ENCODE results near the gene FAM174C. TPM values are rescaled to one million over a fixed set of nuclear protein-coding genes. Genes with fewer than 3 reads are reported as not detected.

FAM174C gene
- total RNA-seq, 4 donors from 2014 or later = 50.8 to 114 (median 64.6) TPM

GRCh38 chr19:1295169-1296012 lies 20.1 kb downstream of the FAM174C start:
- H3K27me3 ChIP-seq = peaks cover 4% of the 10 kb centered on the region
- WGBS, 2 donors = 18 to 35% methylated on average over 9 to 19 of the region's 82 CpGs
- H3K27ac ChIP-seq = no peak overlapping the region
- intact Hi-C loops (cut with DNase I) = no loop called here
- no peak for DNase-seq
- no peaks in the 10 kb centered on the region for H3K36me3 ChIP-seq
- H3K9me3 ChIP-seq = no peaks in the 10 kb centered on the region
- peaks cover 3 to 6% of the 10 kb centered on the region in 2 donors for H3K4me1 ChIP-seq
- no peak overlapping the region for H3K4me3 ChIP-seq (replicated peaks in 1 of 3)
- TF ChIP-seq CTCF (IDR thresholded peaks at IDR 0.05) = no peak
- TF ChIP-seq POLR2A (IDR thresholded peaks at IDR 0.05) = no peak

GRCh38 chr19:1296078-1296477 lies 20.7 kb downstream of the FAM174C start:
- H3K4me1 ChIP-seq = peaks cover 3 to 6% of the 10 kb centered on the region in 2 donors
- 83 to 84% methylated on average over 8 to 11 of the region's 13 CpGs for WGBS, 2 donors
- peaks cover 4% of the 10 kb centered on the region for H3K27me3 ChIP-seq
- intact Hi-C loops (cut with DNase I) = no loop called here
- TF ChIP-seq CTCF (IDR thresholded peaks at IDR 0.05) (no peak), POLR2A (IDR thresholded peaks at IDR 0.05) (no peak)
- no peaks in the 10 kb centered on the region for H3K36me3 ChIP-seq
- no peak overlapping the region for H3K27ac ChIP-seq
- H3K9me3 ChIP-seq = no peaks in the 10 kb centered on the region
- no peak overlapping the region for H3K4me3 ChIP-seq (replicated peaks in 1 of 3)
- DNase-seq = no peak

GRCh38 chr19:1296575-1297271 lies 21.4 kb downstream of the FAM174C start:
- DNase-seq = no peak
- Histone ChIP-seq H3K9me3 (no peaks in the 10 kb centered on the region), H3K27me3 (peaks cover 4% of the 10 kb centered on the region), H3K36me3 (no peaks in the 10 kb centered on the region), H3K4me1 (peaks cover 3 to 6% of the 10 kb centered on the region in 2 donors), H3K4me3 (replicated peaks in 1 of 3) (no peak overlapping the region), H3K27ac (no peak overlapping the region)
- TF ChIP-seq CTCF (IDR thresholded peaks at IDR 0.05) (no peak), POLR2A (IDR thresholded peaks at IDR 0.05) (no peak)
- intact Hi-C loops (cut with DNase I) = no loop called here
- WGBS, 2 donors = 86 to 88% methylated on average over 5 to 22 of the region's 24 CpGs

GRCh38 chr19:1298235-1298634 lies 22.9 kb downstream of the FAM174C start:
- DNase-seq = no peak
- peaks cover 3 to 6% of the 10 kb centered on the region in 2 donors for H3K4me1 ChIP-seq
- WGBS, 2 donors = 94 to 98% methylated on average over 2 to 8 of the region's 8 CpGs
- H3K27me3 ChIP-seq = peaks cover 4% of the 10 kb centered on the region
- intact Hi-C loops (cut with DNase I) = no loop called here
- no peak overlapping the region for H3K27ac ChIP-seq
- no peak overlapping the region for H3K4me3 ChIP-seq (replicated peaks in 1 of 3)
- TF ChIP-seq CTCF (IDR thresholded peaks at IDR 0.05) (no peak), POLR2A (IDR thresholded peaks at IDR 0.05) (no peak)
- H3K9me3 ChIP-seq = no peaks in the 10 kb centered on the region
- H3K36me3 ChIP-seq = no peaks in the 10 kb centered on the region

- Histone ChIP-seq H3K9me3 (no peaks in the 10 kb centered on the region), H3K4me3 (replicated peaks in 1 of 3) (no peak overlapping the region), H3K4me1 (peaks cover 3 to 6% of the 10 kb centered on the region in 2 donors), H3K27me3 (peaks cover 4% of the 10 kb centered on the region), H3K27ac (no peak overlapping the region), H3K36me3 (no peaks in the 10 kb centered on the region)
- intact Hi-C loops (cut with DNase I) = no loop called here
- TF ChIP-seq CTCF (IDR thresholded peaks at IDR 0.05) (no peak), POLR2A (IDR thresholded peaks at IDR 0.05) (no peak)
- 73 to 77% methylated on average over 15 to 28 of the region's 34 CpGs for WGBS, 2 donors
- no peak for DNase-seq
Observed at GRCh38 chr19:1299801-1300200, 24.5 kb downstream of the FAM174C start.

Data from thyroid gland (tissue), 4 donors.